OCI-LY3 (cell line): Measurements from ENCODE around the gene PRKX.
A peak's percentile ranks its signal among the peaks of the same experiment; 100 is the strongest.

ENCODE experiments used
- H2AFZ ChIP-seq: fragments of 200-600, 300-600 bp; shearing (Covaris generic); 2 replicates; pipeline ENCODE4 v1.6.0; 2014; ENCODE audit warnings: antibody characterized with exemption, low read depth, low read length
- H3K27ac ChIP-seq: fragments of 200-600, 300-600 bp; sonication (generic); 2 replicates; pipeline ENCODE4 v1.5.1; 2014; ENCODE audit warnings: mild to moderate bottlenecking, low read length, moderate library complexity, mixed read lengths
- H3K27me3 ChIP-seq: fragments of 200-600, 300-600 bp; sonication (generic); 2 replicates; pipeline ENCODE4 v1.6.1; 2014; ENCODE audit warnings: low read depth, low read length, mixed read lengths
- H3K36me3 ChIP-seq: fragments of 200-600, 300-600 bp; sonication (generic); replicated peaks from 2 replicates; pipeline ENCODE3; 2014; ENCODE audit warnings: low read depth, low read length, mixed read lengths
- H3K4me1 ChIP-seq: fragments of 300-600, 200-600 bp; sonication (generic); 2 replicates; pipeline ENCODE4 v1.6.1; 2014; ENCODE audit warnings: low read length, mixed read lengths
- H3K4me2 ChIP-seq: fragments of 200-600, 300-600 bp; sonication (generic); 2 replicates; pipeline ENCODE4 v1.6.1; 2014; ENCODE audit warnings: low read length, mixed read lengths
- H3K4me3 ChIP-seq: fragments of 300-600, 200-600 bp; sonication (generic); 2 replicates; pipeline ENCODE4 v1.5.1; 2014; ENCODE audit warnings: antibody characterized with exemption, mild to moderate bottlenecking, low read length, moderate library complexity
- H3K79me2 ChIP-seq: fragments of 300-600, 200-600 bp; shearing (Covaris generic); 2 replicates; pipeline ENCODE4 v1.6.1; 2014; ENCODE audit warnings: mild to moderate bottlenecking, low read length, mixed read lengths
- H3K9ac ChIP-seq: fragments of 300-600, 200-600 bp; shearing (Covaris generic); 2 replicates; pipeline ENCODE4 v1.6.0; 2014; ENCODE audit warnings: mild to moderate bottlenecking, low read length, moderate library complexity
- H3K9me3 ChIP-seq: fragments of 200-600, 300-600 bp; shearing (Covaris generic); 2 replicates; pipeline ENCODE4 v1.6.1; 2014; ENCODE audit warnings: low read length, mixed read lengths; ENCODE audit not compliant: insufficient read depth
- H4K20me1 ChIP-seq: fragments of 200-600, 300-600 bp; sonication (generic); 2 replicates; pipeline ENCODE4 v1.6.1; 2016; ENCODE audit warnings: low read length, mixed read lengths; ENCODE audit not compliant: insufficient read depth
- CTCF ChIP-seq: fragments of 200-600, 300-600 bp; sonication (generic); IDR thresholded peaks from 2 replicates; pipeline ENCODE4 v1.5.1; 2014; ENCODE audit warnings: antibody characterized with exemption, low read length, low read depth
- EZH2phosphoT487 ChIP-seq: fragments of 200-600 bp; shearing (Covaris generic); IDR thresholded peaks from 2 replicates; pipeline ENCODE4 v1.6.1; 2018; ENCODE audit warnings: antibody characterized with exemption, mixed run types, low read depth

The PRKX gene

GRCh38 chrX:3713225-3713936 is at the start of gene PRKX:
TSS of gene PRKX (minus strand) at chrX:3713649. CDS start at chrX:3713253, 396 bp downstream.
- Histone ChIP-seq H3K4me3 (peak within 1 kb of the TSS; percentile 97), H3K27ac (peak within 1 kb of the TSS; percentile 35; the same call in 1 of the 2 replicates), H3K9me3 (no peaks in the 10 kb centered on the region), H3K36me3 (no peaks in the 10 kb centered on the region), H2AFZ (peak within 1 kb of the TSS; percentile 72), H3K4me2 (peak within 1 kb of the TSS; percentile 99), H4K20me1 (peaks cover 6% of the 10 kb centered on the region; the same call in 1 of the 2 replicates), H3K4me1 (peaks cover 7% of the 10 kb centered on the region; the same call in 1 of the 2 replicates), H3K27me3 (no peaks in the 10 kb centered on the region), H3K79me2 (peaks cover 35% of the 10 kb centered on the region), H3K9ac (peak within 1 kb of the TSS; percentile 69)
- no peak for TF ChIP-seq CTCF
- no peak for TF ChIP-seq EZH2phosphoT487

- no peak overlapping the region for H3K4me3 ChIP-seq
- H3K9ac ChIP-seq: no peak overlapping the region
- H3K4me1 ChIP-seq: peaks cover 12% of the 10 kb centered on the region
- no peaks in the 10 kb centered on the region for H3K27me3 ChIP-seq
- no peaks in the 10 kb centered on the region for H3K79me2 ChIP-seq
- peak overlapping the region; percentile 22; the same call in 1 of the 2 replicates for H3K27ac ChIP-seq
- no peaks in the 10 kb centered on the region for H3K9me3 ChIP-seq
- H4K20me1 ChIP-seq: no peaks in the 10 kb centered on the region
- TF ChIP-seq EZH2phosphoT487 (no peak), CTCF (no peak)
- no peak overlapping the region for H2AFZ ChIP-seq
- no peaks in the 10 kb centered on the region for H3K36me3 ChIP-seq
- peak overlapping the region; percentile 54 for H3K4me2 ChIP-seq
Observed at GRCh38 chrX:3763111-3763510, 49.7 kb upstream of the PRKX start.

- TF ChIP-seq CTCF: no peak
- TF ChIP-seq EZH2phosphoT487: no peak
- H3K4me2 ChIP-seq: no peak overlapping the region
- no peaks in the 10 kb centered on the region for H3K36me3 ChIP-seq
- H3K4me1 ChIP-seq: peaks cover 3% of the 10 kb centered on the region; the same call in 1 of the 2 replicates
- H3K9ac ChIP-seq: no peak overlapping the region
- no peaks in the 10 kb centered on the region for H3K79me2 ChIP-seq
- no peak overlapping the region for H2AFZ ChIP-seq
- no peaks in the 10 kb centered on the region for H3K27me3 ChIP-seq
- no peak overlapping the region for H3K4me3 ChIP-seq
- no peaks in the 10 kb centered on the region for H4K20me1 ChIP-seq
- no peak overlapping the region for H3K27ac ChIP-seq
- H3K9me3 ChIP-seq: no peaks in the 10 kb centered on the region
Observed at GRCh38 chrX:3757510-3758025, 44.1 kb upstream of the PRKX start.

GRCh38 chrX:3748052-3748559 is 34.7 kb upstream of the PRKX start:
- H3K9me3 ChIP-seq: no peaks in the 10 kb centered on the region
- H3K9ac ChIP-seq: no peak overlapping the region
- H3K27ac ChIP-seq: no peak overlapping the region
- no peak overlapping the region for H3K4me2 ChIP-seq
- no peak for TF ChIP-seq EZH2phosphoT487
- no peak for TF ChIP-seq CTCF
- no peaks in the 10 kb centered on the region for H3K27me3 ChIP-seq
- H3K79me2 ChIP-seq: no peaks in the 10 kb centered on the region
- H3K4me1 ChIP-seq: 0 out of 2 replicates have a peak, but pooled peaks cover 2% of the 10 kb centered on the region
- H4K20me1 ChIP-seq: no peaks in the 10 kb centered on the region
- no peak overlapping the region for H3K4me3 ChIP-seq
- no peaks in the 10 kb centered on the region for H3K36me3 ChIP-seq
- H2AFZ ChIP-seq: no peak overlapping the region
